GM21367 (cell line): Measurements from ENCODE around the gene STK11.

Experiments used
- ATAC-seq: cut with Tn5 transposase; IDR thresholded peaks from one replicate; pipeline ENCODE4 v1.9.1; 2021; ENCODE audit not compliant: unreplicated experiment

Gene STK11

GRCh38 chr19:1272423-1273262, 67.1 kb downstream of the STK11 start:
- no peak for ATAC-seq

GRCh38 chr19:1273263-1274041, 67.9 kb downstream of the STK11 start:
- ATAC-seq, result no peak

- ATAC-seq, result no peak
Measured at GRCh38 chr19:1274081-1274851, 68.7 kb downstream of the STK11 start.

- ATAC-seq, result no peak
Measured at GRCh38 chr19:1274852-1275259, 69.3 kb downstream of the STK11 start.

- peak; percentile 51 for ATAC-seq
Measured at GRCh38 chr19:1275260-1275975, 69.8 kb downstream of the STK11 start, which contains the start of gene FAM174C. Gene FAM174C, plus strand, starts transcription at chr19:1275530. Its CDS starts 20 bp downstream, at chr19:1275550.

GRCh38 chr19:1275976-1276627, 70.5 kb downstream of the STK11 start:
- ATAC-seq, result no peak

GRCh38 chr19:1276628-1277022, 71.0 kb downstream of the STK11 start:
- ATAC-seq, result no peak

- ATAC-seq, result no peak
Measured at GRCh38 chr19:1277061-1277460, 71.5 kb downstream of the STK11 start.
